Measurements from ENCODE around the gene CHRNA9.
"Not testable (repeated sequence)": the region's sequence is repeated elsewhere in the genome, so short reads cannot be mapped to it uniquely, and the experiment has no call there.

Gene CHRNA9

GRCh38 chr4:40334591-40335524 is at the start of gene CHRNA9:
TSS of gene CHRNA9 (plus strand) at chr4:40335333. CDS start at chr4:40335468, 135 bp downstream.
- DNase-seq: no peak

GRCh38 chr4:40285692-40286091 is 49.4 kb upstream of the CHRNA9 start:
- no peak for DNase-seq

- no peak for DNase-seq
Observed at GRCh38 chr4:40288566-40288965, 46.6 kb upstream of the CHRNA9 start.

GRCh38 chr4:40289366-40290188 is 45.6 kb upstream of the CHRNA9 start:
- DNase-seq: no peak

GRCh38 chr4:40290611-40291186 is 44.4 kb upstream of the CHRNA9 start:
- DNase-seq: not testable (repeated sequence)

- DNase-seq: no peak
Observed at GRCh38 chr4:40292313-40292759, 42.8 kb upstream of the CHRNA9 start.

- DNase-seq: no peak
Observed at GRCh38 chr4:40294339-40294738, 40.8 kb upstream of the CHRNA9 start.

- DNase-seq: not testable (repeated sequence)
Observed at GRCh38 chr4:40295030-40295429, 40.1 kb upstream of the CHRNA9 start.

- no peak for DNase-seq
Observed at GRCh38 chr4:40295572-40295971, 39.6 kb upstream of the CHRNA9 start.

GRCh38 chr4:40299126-40299525 is 36.0 kb upstream of the CHRNA9 start:
- no peak for DNase-seq

- DNase-seq: no peak
Observed at GRCh38 chr4:40299811-40300292, 35.3 kb upstream of the CHRNA9 start.

GRCh38 chr4:40300371-40301162 is 34.6 kb upstream of the CHRNA9 start:
- DNase-seq: no peak

GRCh38 chr4:40301603-40302002 is 33.5 kb upstream of the CHRNA9 start:
- no peak for DNase-seq

- no peak for DNase-seq
Observed at GRCh38 chr4:40303751-40304150, 31.4 kb upstream of the CHRNA9 start.

- no peak for DNase-seq
Observed at GRCh38 chr4:40305328-40306170, 29.6 kb upstream of the CHRNA9 start.

- no peak for DNase-seq
Observed at GRCh38 chr4:40306226-40306625, 28.9 kb upstream of the CHRNA9 start.

- no peak for DNase-seq
Observed at GRCh38 chr4:40306976-40307375, 28.2 kb upstream of the CHRNA9 start.

- DNase-seq: no peak
Observed at GRCh38 chr4:40307627-40308497, 27.3 kb upstream of the CHRNA9 start.

- no peak for DNase-seq
Observed at GRCh38 chr4:40308528-40309122, 26.5 kb upstream of the CHRNA9 start.

GRCh38 chr4:40309250-40309774 is 25.8 kb upstream of the CHRNA9 start:
- DNase-seq: no peak
